GM19193 (cell line): Measurements from ENCODE around the gene STRIP2.
A peak's percentile ranks its signal among the peaks of the same experiment; 100 is the strongest.

Experiments used
- POLR2A ChIP-seq: IDR thresholded peaks from 4 replicates; pipeline ENCODE4 v1.6.1; 2011; ENCODE audit not compliant: insufficient read depth, insufficient read length; ENCODE audit errors: extremely low read depth

The STRIP2 gene

GRCh38 chr7:129501760-129502707 is 67.8 kb downstream of the STRIP2 start, which contains the start of gene SMKR1:
Gene SMKR1 (plus strand): TSS chr7:129502531. CDS start chr7:129502825, 294 bp downstream.
- peak; percentile 46 for TF ChIP-seq POLR2A

- TF ChIP-seq POLR2A = no peak
These were observed 68.8 kb downstream of the STRIP2 start for GRCh38 chr7:129502708-129503685.

DNA sequence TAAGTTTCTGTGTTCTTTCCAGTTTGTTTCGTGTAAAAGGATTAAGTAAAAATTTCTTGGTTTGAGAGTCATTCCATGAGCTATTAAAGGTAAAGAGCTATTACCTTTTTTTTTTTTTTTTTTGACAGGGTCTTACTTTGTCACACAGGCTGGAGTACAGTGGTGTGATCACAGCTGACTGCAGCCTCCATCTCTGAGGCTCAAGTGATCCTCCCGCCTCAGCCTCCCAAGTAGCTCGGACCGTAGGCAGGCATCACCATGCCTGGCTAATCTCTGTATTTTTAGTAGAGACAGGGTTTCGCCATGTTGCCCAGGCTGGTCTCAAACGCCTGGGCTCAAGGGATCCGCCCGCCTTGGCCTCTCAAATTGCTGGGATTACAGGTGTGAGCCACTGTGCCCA is 69.5 kb downstream of the STRIP2 start:
- TF ChIP-seq POLR2A = no peak

DNA sequence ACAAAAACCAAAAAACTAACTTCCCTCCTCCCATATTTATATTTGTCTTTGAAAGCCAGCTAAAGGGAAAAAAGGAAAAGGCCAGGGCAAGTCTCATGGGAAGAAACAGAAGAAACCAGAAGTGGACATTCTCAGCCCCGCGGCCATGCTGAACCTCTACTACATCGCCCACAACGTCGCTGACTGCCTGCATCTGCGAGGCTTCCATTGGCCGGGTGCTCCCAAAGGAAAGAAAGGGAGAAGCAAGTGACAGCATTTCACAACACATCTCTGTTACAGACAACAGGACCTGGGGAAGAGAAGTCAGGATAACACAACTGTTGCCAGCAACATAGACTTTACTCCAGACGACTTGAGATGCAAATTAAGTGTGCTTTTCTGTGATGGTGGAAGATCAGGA is 78.0 kb downstream of the STRIP2 start:
- TF ChIP-seq POLR2A = no peak

- no peak for TF ChIP-seq POLR2A
These were observed 79.3 kb downstream of the STRIP2 start for GRCh38 chr7:129513546-129513945.

- TF ChIP-seq POLR2A = no peak
These were observed 80.5 kb downstream of the STRIP2 start for GRCh38 chr7:129514683-129515082.

DNA sequence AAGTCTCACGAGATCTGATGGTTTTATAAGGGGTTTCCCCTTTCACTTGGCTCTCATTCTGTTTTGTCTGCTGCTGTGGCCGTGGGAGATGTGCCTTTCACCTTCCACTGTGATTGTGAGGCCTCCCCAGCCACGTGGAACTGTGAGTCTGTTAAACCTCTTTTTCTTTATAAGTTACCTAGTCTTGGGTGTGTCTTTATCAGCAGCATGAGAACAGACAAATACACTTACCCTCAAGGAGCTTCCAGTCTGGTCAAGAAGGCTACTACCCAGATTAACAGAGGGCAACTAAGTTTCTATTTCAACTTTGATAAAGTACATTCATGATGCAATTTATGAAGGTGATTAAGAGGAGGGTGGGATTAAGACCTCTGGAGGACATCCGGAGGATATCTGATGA is 81.1 kb downstream of the STRIP2 start:
- TF ChIP-seq POLR2A = no peak

DNA sequence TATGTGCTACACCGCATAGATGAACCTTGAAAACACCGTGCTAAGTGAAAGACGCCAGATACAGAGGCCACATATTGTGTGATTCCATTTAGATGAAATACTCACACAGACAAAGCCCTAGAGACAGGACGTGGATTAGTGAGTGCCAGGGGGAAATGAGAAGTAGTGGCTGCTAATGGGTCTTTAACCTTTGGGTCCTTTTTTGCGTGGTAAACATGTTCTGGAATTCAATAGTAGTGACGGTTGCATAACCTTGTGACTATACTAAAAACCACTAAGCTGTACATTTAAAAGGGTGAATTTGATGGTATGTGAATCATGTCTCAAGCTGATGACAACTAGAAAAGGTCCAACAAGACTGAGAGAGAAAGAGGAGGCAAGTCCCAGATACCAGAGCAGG is 83.7 kb downstream of the STRIP2 start:
- no peak for TF ChIP-seq POLR2A

GRCh38 chr7:129519464-129519863 is 85.2 kb downstream of the STRIP2 start:
- TF ChIP-seq POLR2A = no peak

GRCh38 chr7:129522088-129522970 is 88.1 kb downstream of the STRIP2 start:
- TF ChIP-seq POLR2A = no peak

GRCh38 chr7:129522971-129523340 is 88.7 kb downstream of the STRIP2 start:
- TF ChIP-seq POLR2A = no peak

- no peak for TF ChIP-seq POLR2A
These were observed 89.7 kb downstream of the STRIP2 start for GRCh38 chr7:129523924-129524323.

GRCh38 chr7:129525225-129525862 is 91.1 kb downstream of the STRIP2 start:
- no peak for TF ChIP-seq POLR2A

DNA sequence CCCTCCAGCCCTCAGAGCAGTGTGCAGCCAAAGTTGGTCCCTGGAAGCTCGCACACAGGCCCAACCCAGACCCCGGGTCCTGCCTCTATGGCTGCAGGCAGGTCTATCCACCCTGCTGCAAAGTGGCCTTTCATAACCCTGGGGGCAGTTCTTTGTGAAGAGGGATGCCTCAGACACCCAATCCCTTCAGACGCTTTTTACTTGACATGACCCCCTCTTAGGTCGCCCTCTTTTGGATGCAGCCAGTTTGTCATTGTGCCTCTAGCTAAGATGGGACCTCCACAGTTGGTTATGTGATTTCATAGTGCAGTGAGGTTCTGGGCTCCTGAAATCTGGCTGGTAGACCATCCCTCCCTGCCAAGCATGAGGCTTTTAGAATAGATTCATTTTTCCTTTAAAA is 95.4 kb downstream of the STRIP2 start:
- no peak for TF ChIP-seq POLR2A
